Glomerular endothelial cell (primary cell): ENCODE results near the gene SSNA1. TPM values are rescaled to one million over a fixed set of nuclear protein-coding genes. Genes with fewer than 3 reads are reported as not detected.

ENCODE experiments used
- total RNA-seq: library from RNA; depleted of rRNA; stranded (reverse); fragments of >200 nt; gene quantifications from 2 replicates; pipeline ENCODE4 v1.2.3, GENCODE V29; 2015

The SSNA1 gene
- total RNA-seq, 1 donor from 2014 or later = 109 TPM

Other genes starting within 250 kb of the SSNA1 start
- gene FBXW5, start 243.9 kb upstream of the SSNA1 start, total RNA-seq = 187 and 188 TPM in 2 replicates
- gene C8G, start 243.4 kb upstream of the SSNA1 start, total RNA-seq = not detected in 2 replicates
- not detected in 2 replicates for gene LCN12, start 236.4 kb upstream of the SSNA1 start, total RNA-seq
- not detected in 2 replicates for gene PTGDS, start 211.2 kb upstream of the SSNA1 start, total RNA-seq
- gene LCNL1, start 205.7 kb upstream of the SSNA1 start, total RNA-seq = not detected in 2 replicates
- 28.0 and 47.2 TPM in 2 replicates for gene PAXX, start 196.3 kb upstream of the SSNA1 start, total RNA-seq
- 0.29 and 2.3 TPM in 2 replicates for gene CLIC3, start 192.1 kb upstream of the SSNA1 start, total RNA-seq
- 27.2 and 28.4 TPM in 2 replicates for gene ABCA2, start 160.4 kb upstream of the SSNA1 start, total RNA-seq
- not detected in 2 replicates for gene FUT7, start 156.6 kb upstream of the SSNA1 start, total RNA-seq
- gene NPDC1, start 142.5 kb upstream of the SSNA1 start, total RNA-seq = 195 and 250 TPM in 2 replicates
- gene ENTPD2, start 134.6 kb upstream of the SSNA1 start, total RNA-seq = not detected in 2 replicates
- 6.1 and 6.7 TPM in 2 replicates for gene SAPCD2, start 118.1 kb upstream of the SSNA1 start, total RNA-seq
- 17.2 and 30.3 TPM in 2 replicates for gene UAP1L1, start 111.2 kb upstream of the SSNA1 start, total RNA-seq
- 109 and 118 TPM in 2 replicates for gene MAN1B1, start 101.7 kb upstream of the SSNA1 start, total RNA-seq
- gene DPP7, start 73.9 kb upstream of the SSNA1 start, total RNA-seq = 154 and 167 TPM in 2 replicates
- not detected in 2 replicates for gene GRIN1, start 49.5 kb upstream of the SSNA1 start, total RNA-seq
- gene LRRC26, start 18.6 kb upstream of the SSNA1 start, total RNA-seq = not detected in 2 replicates
- gene TMEM210, start 16.6 kb upstream of the SSNA1 start, total RNA-seq = not detected in 2 replicates
- 22.9 and 34.2 TPM in 2 replicates for gene ANAPC2, start 116 bp upstream of the SSNA1 start, total RNA-seq
- gene TPRN, start 12.1 kb downstream of the SSNA1 start, total RNA-seq = 10.0 and 10.8 TPM in 2 replicates
- gene TMEM203, start 17.0 kb downstream of the SSNA1 start, total RNA-seq = 24.3 and 32.1 TPM in 2 replicates
- gene NDOR1, start 17.0 kb downstream of the SSNA1 start, total RNA-seq = 10.3 and 12.8 TPM in 2 replicates
- gene RNF208, start 33.6 kb downstream of the SSNA1 start, total RNA-seq = 0.76 and 2.9 TPM in 2 replicates
- 0.41 and 0.78 TPM in 2 replicates for gene CYSRT1, start 36.5 kb downstream of the SSNA1 start, total RNA-seq
- gene RNF224, start 38.8 kb downstream of the SSNA1 start, total RNA-seq = not detected in 2 replicates
- gene SLC34A3, start 42.2 kb downstream of the SSNA1 start, total RNA-seq = not detected in 2 replicates
- gene TUBB4B, start 52.6 kb downstream of the SSNA1 start, total RNA-seq = 400 and 427 TPM in 2 replicates
- not detected in 2 replicates for gene STPG3, start 62.6 kb downstream of the SSNA1 start, total RNA-seq
- 48.5 and 63.0 TPM in 2 replicates for gene NELFB, start 66.7 kb downstream of the SSNA1 start, total RNA-seq
- 59.7 and 81.4 TPM in 2 replicates for gene TOR4A, start 89.0 kb downstream of the SSNA1 start, total RNA-seq
- 62.5 and 188 TPM in 2 replicates for gene NRARP, start 113.6 kb downstream of the SSNA1 start, total RNA-seq
- gene EXD3, start 234.5 kb downstream of the SSNA1 start, total RNA-seq = 20.9 and 32.6 TPM in 2 replicates
- gene NOXA1, start 234.7 kb downstream of the SSNA1 start, total RNA-seq = 1.2 and 1.7 TPM in 2 replicates